Endothelial cell of umbilical vein (primary cell): ENCODE results near the gene ZBTB7C. TPM values are rescaled to one million over a fixed set of nuclear protein-coding genes. Genes with fewer than 3 reads are reported as not detected.

ENCODE experiments used
- BruUV-seq: library from RNA; stranded (reverse); fragments of 400-500 nt; replicated peaks from 2 replicates; lab custom pipeline; 2021; lab: Mats Ljungman, UMichigan
- CTCF ChIA-PET: fragments of 300-600, 350-600 bp; sonication (Branson Sonifier 250); formaldehyde crosslinking; loops from one replicate; lab custom pipeline; 2021; ENCODE audit warnings: antibody characterized with exemption, inconsistent platforms; lab: Charles Lee
- POLR2A ChIA-PET: fragments of 300-600, 350-600 bp; sonication (Branson Sonifier 250); formaldehyde crosslinking; loops from one replicate; lab custom pipeline; 2021; ENCODE audit warnings: antibody characterized with exemption, inconsistent platforms; lab: Charles Lee
- DNase-seq: peaks from one replicate; pipeline ENCODE4 v3.0.0-alpha.2; 2011; ENCODE audit warnings: low read depth, low spot score
- FAIRE-seq: peaks from 2 replicates; lab custom pipeline; 2011; peaks lifted over from hg19 to GRCh38; lab: Jason Lieb, UNC
- H2AFZ ChIP-seq: 2 replicates; pipeline ENCODE4 v1.6.0; 2012; ENCODE audit warnings: low read depth, low read length, control low read depth, inconsistent platforms
- H3K27ac ChIP-seq: 2 replicates; pipeline ENCODE4 v1.5.1; 2011; ENCODE audit warnings: low read depth, mild to moderate bottlenecking, control low read depth, low read length, moderate library complexity; ENCODE audit not compliant: insufficient read depth
- H3K27me3 ChIP-seq, 2 experiments: 2 replicates each; pipeline versions ENCODE4 v1.6.0 to v1.6.1; 2011; ENCODE audit warnings: low read length in 2 of 2, mixed read lengths in 1 of 2; ENCODE audit not compliant: control insufficient read depth in 2 of 2, insufficient read depth in 2 of 2
- H3K36me3 ChIP-seq, 2 experiments: 2 replicates in 1 of 2; 3 replicates in 1 of 2; pipeline ENCODE4 v1.5.1; 2011; ENCODE audit warnings: low read length in 2 of 2, mild to moderate bottlenecking in 1 of 2, moderate library complexity in 1 of 2; ENCODE audit not compliant: control insufficient read depth in 2 of 2, insufficient read depth in 2 of 2; ENCODE audit errors: extremely low read depth in 1 of 2
- H3K4me1 ChIP-seq: 3 replicates; pipeline ENCODE4 v1.5.1; 2011; ENCODE audit warnings: mild to moderate bottlenecking, low read length; ENCODE audit not compliant: control insufficient read depth, insufficient read depth; ENCODE audit errors: extremely low read depth
- H3K4me2 ChIP-seq: 2 replicates; pipeline ENCODE4 v1.6.1; 2011; ENCODE audit warnings: low read length, control low read depth, mixed read lengths; ENCODE audit not compliant: insufficient read depth
- H3K4me3 ChIP-seq, 3 experiments: fragments of 200-600 bp in 1 of 3; sonication (generic), shearing (Covaris generic) in 1 of 3; replicated peaks in 1 of 3; 2 replicates each; pipeline ENCODE4 v1.5.1; 2011 to 2016; ENCODE audit warnings: control low read depth in 3 of 3, low read length in 3 of 3, mild to moderate bottlenecking in 2 of 3, inconsistent platforms in 1 of 3, low read depth in 1 of 3, moderate library complexity in 1 of 3; ENCODE audit not compliant: insufficient read depth in 1 of 3
- H3K79me2 ChIP-seq: 2 replicates; pipeline ENCODE4 v1.6.0; 2012; ENCODE audit warnings: low read length, inconsistent platforms; ENCODE audit not compliant: control insufficient read depth, insufficient read depth
- H3K9ac ChIP-seq: replicated peaks from 2 replicates; pipeline ENCODE3; 2011; ENCODE audit warnings: low read length, control low read depth; ENCODE audit not compliant: insufficient read depth; ENCODE audit errors: extremely low read depth
- H3K9me1 ChIP-seq: replicated peaks from 3 replicates; pipeline ENCODE4 v1.6.0; 2011; ENCODE audit warnings: mild to moderate bottlenecking, low read length; ENCODE audit not compliant: control insufficient read depth, insufficient read depth; ENCODE audit errors: extremely low read depth
- H3K9me3 ChIP-seq: replicated peaks from 2 replicates; pipeline ENCODE4 v1.5.1; 2012; ENCODE audit warnings: low read length, inconsistent platforms; ENCODE audit not compliant: control insufficient read depth, insufficient read depth
- H4K20me1 ChIP-seq: replicated peaks from 2 replicates; pipeline ENCODE3; 2011; ENCODE audit warnings: mild to moderate bottlenecking, low read length; ENCODE audit not compliant: control insufficient read depth, insufficient read depth; ENCODE audit errors: extremely low read depth
- EZH2 ChIP-seq: IDR thresholded peaks from 2 replicates; pipeline ENCODE4 v1.6.1; 2012; ENCODE audit warnings: borderline replicate concordance, low read depth, mild to moderate bottlenecking, moderate library complexity, low read length, inconsistent platforms; ENCODE audit not compliant: severe bottlenecking
- FOS ChIP-seq: IDR thresholded peaks from 2 replicates; pipeline ENCODE4 v1.6.1; 2011; ENCODE audit warnings: mild to moderate bottlenecking, low read length, moderate library complexity, borderline replicate concordance; ENCODE audit not compliant: insufficient read depth
- GATA2 ChIP-seq: IDR thresholded peaks from 2 replicates; pipeline ENCODE4 v1.7.0; 2011; ENCODE audit warnings: low read depth, mild to moderate bottlenecking, moderate library complexity, mixed read lengths, low read length; ENCODE audit not compliant: insufficient read length, insufficient read depth
- JUN ChIP-seq: IDR thresholded peaks from 2 replicates; pipeline ENCODE4 v1.6.1; 2011; ENCODE audit warnings: borderline replicate concordance, low read depth; ENCODE audit not compliant: insufficient read length, insufficient read depth
- MYC ChIP-seq: IDR thresholded peaks from one replicate; pipeline ENCODE4 v1.6.1; 2011; ENCODE audit warnings: mild to moderate bottlenecking, low read depth, low read length
- POLR2A ChIP-seq: IDR thresholded peaks from 2 replicates; pipeline ENCODE4 v1.6.1; 2012; ENCODE audit warnings: low read depth, mild to moderate bottlenecking, control low read depth, low read length
- POLR2AphosphoS5 ChIP-seq: IDR thresholded peaks from 2 replicates; pipeline ENCODE4 v1.6.1; 2012; ENCODE audit warnings: low read depth, mild to moderate bottlenecking, control low read depth, low read length, moderate library complexity; ENCODE audit not compliant: insufficient read depth
- dilution Hi-C: fragments of 300-500 bp; cut with MboI; formaldehyde crosslinking; loops from one replicate; pipeline ENCODE4 v1.15.0; 2019; ENCODE audit warnings: low sequenced_read_pairs; ENCODE audit not compliant: extremely low pct_ligation_motif_present
- intact Hi-C: fragments of 100-400 bp; cut with micrococcal nuclease; formaldehyde crosslinking; loops from one replicate; pipeline ENCODE4 v1.10.0; 2022
- polyA plus RNA-seq, 4 experiments: library from polyadenylated mRNA; depleted of rRNA in 3 of 4; stranded (reverse) in 3 of 4; unstranded in 1 of 4; fragments of >200 nt; gene quantifications; 2 replicates each; pipeline versions ENCODE4 v1.2.1 to v1.2.3, GENCODE V29; 2011 to 2012; ENCODE audit warnings: missing spikeins in 1 of 4
- total RNA-seq: library from RNA; stranded (reverse); gene quantifications from 2 replicates; pipeline ENCODE4 v1.2.3, GENCODE V29; 2021
- TF ChIP-seq, protein P1 (sequence below): IDR thresholded peaks from 2 replicates; pipeline ENCODE4 v1.6.1; 2011; ENCODE audit not compliant: insufficient read depth, insufficient read length
- TF ChIP-seq, protein P2 (sequence below), 2 donors: IDR thresholded peaks; 1 replicate in 1 of 2; 2 replicates in 1 of 2; pipeline ENCODE4 v1.5.1; 2011; ENCODE audit warnings: low read length in 2 of 2, mild to moderate bottlenecking in 2 of 2, moderate library complexity in 2 of 2, control low read depth in 1 of 2, inconsistent platforms in 1 of 2, low read depth in 1 of 2; ENCODE audit not compliant: insufficient read depth in 1 of 2; ENCODE audit errors: extremely low read depth in 1 of 2

The ZBTB7C gene
- total and polyA plus RNA-seq, 2 donors (not counting 3 experiments of a cell fraction or from before 2014, with no cell fraction given) = not detected

DNA sequence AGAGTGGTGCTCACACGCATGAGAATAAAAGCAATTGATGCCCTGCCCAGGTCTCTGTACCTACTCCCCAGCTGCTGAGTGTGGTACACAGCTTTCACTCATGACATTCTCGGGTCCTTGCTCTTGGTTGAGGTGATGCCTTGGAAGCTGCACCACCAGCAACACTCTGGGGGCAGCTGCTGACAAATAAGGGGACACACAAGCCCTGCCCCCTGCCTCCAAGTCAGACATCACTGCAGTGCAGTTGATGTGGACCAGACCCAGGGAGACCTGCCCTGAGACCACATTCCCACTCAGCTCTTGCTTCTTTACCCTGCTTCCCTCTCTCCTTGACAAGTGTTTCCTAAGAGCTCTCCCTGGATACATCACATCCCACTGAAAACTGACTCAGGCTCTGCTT lies 225.6 kb downstream of the ZBTB7C start:
- DNase-seq (no peak), FAIRE-seq (no peak)
- no peaks in the 10 kb centered on the region for H4K20me1 ChIP-seq
- H3K4me3 ChIP-seq = no peak overlapping the region
- no peak overlapping the region for H2AFZ ChIP-seq
- BruUV-seq = no TSS peak
- H3K27ac ChIP-seq = no peak overlapping the region
- no peaks in the 10 kb centered on the region for H3K36me3 ChIP-seq
- H3K9me1 ChIP-seq = no peaks in the 10 kb centered on the region
- H3K9me3 ChIP-seq = no peaks in the 10 kb centered on the region
- intact Hi-C loops = no loop called here
- no peak overlapping the region for H3K9ac ChIP-seq
- dilution Hi-C loops = no loop called here
- no peak overlapping the region for H3K4me2 ChIP-seq
- no peak for TF ChIP-seq EZH2
- no peak for TF ChIP-seq JUN
- TF ChIP-seq GATA2 = no peak
- TF ChIP-seq, protein P1, sequence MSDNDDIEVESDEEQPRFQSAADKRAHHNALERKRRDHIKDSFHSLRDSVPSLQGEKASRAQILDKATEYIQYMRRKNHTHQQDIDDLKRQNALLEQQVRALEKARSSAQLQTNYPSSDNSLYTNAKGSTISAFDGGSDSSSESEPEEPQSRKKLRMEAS = no peak
- no peaks in the 10 kb centered on the region for H3K79me2 ChIP-seq
- no peaks in the 10 kb centered on the region for H3K4me1 ChIP-seq
- CTCF ChIA-PET = interaction anchor here (0.5 kb wide), 1 partner anchor 1635 kb away, joined by 3 read pairs; no protein-coding TSS in a partner anchor
- peaks cover 6 to 7% of the 10 kb centered on the region in 2 experiments for H3K27me3 ChIP-seq
- POLR2A ChIA-PET = no interaction called here

DNA sequence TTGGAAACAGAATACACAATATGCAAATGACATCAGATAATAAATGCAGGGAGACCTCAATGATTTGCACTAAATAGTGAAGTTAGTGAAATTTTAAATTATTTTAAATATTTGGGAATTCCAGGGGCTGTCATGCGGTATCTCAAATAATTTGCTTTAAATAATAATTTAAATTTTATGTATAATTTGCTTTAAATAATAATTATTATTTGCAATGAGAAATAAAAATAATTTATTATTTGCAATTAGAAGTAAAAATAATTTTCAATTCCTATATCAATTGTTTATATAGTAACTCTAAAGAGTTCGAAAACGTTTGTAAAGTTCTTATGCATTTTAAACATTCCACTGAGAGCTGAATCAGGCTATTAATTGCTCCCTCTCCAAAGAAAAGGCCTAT lies 226.4 kb downstream of the ZBTB7C start:
- Histone ChIP-seq H3K4me2 (no peak overlapping the region), H3K4me1 (no peaks in the 10 kb centered on the region), H3K9ac (no peak overlapping the region), H3K36me3 (no peaks in the 10 kb centered on the region), H3K27me3 (peaks cover 6 to 7% of the 10 kb centered on the region in 2 experiments), H3K79me2 (no peaks in the 10 kb centered on the region), H2AFZ (no peak overlapping the region), H3K4me3 (no peak overlapping the region), H3K9me3 (no peaks in the 10 kb centered on the region), H3K27ac (no peak overlapping the region), H4K20me1 (no peaks in the 10 kb centered on the region), H3K9me1 (no peaks in the 10 kb centered on the region)
- BruUV-seq = no TSS peak
- intact Hi-C loops = no loop called here
- ChIA-PET CTCF (no interaction called here), POLR2A (no interaction called here)
- dilution Hi-C loops = no loop called here
- FAIRE-seq (no peak), DNase-seq (no peak)
- no peak for TF ChIP-seq EZH2
- TF ChIP-seq MYC = no peak
- no peak for TF ChIP-seq POLR2A
- TF ChIP-seq JUN = no peak
- no peak for TF ChIP-seq GATA2
- TF ChIP-seq FOS = no peak
- TF ChIP-seq POLR2AphosphoS5 = no peak
- TF ChIP-seq, protein P2, sequence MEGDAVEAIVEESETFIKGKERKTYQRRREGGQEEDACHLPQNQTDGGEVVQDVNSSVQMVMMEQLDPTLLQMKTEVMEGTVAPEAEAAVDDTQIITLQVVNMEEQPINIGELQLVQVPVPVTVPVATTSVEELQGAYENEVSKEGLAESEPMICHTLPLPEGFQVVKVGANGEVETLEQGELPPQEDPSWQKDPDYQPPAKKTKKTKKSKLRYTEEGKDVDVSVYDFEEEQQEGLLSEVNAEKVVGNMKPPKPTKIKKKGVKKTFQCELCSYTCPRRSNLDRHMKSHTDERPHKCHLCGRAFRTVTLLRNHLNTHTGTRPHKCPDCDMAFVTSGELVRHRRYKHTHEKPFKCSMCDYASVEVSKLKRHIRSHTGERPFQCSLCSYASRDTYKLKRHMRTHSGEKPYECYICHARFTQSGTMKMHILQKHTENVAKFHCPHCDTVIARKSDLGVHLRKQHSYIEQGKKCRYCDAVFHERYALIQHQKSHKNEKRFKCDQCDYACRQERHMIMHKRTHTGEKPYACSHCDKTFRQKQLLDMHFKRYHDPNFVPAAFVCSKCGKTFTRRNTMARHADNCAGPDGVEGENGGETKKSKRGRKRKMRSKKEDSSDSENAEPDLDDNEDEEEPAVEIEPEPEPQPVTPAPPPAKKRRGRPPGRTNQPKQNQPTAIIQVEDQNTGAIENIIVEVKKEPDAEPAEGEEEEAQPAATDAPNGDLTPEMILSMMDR (IDR thresholded peaks at IDR 0.05; ENCODE audit: extremely low read depth in 1 of 2, insufficient read depth in 1 of 2, low read depth in 1 of 2, low read length in 2 of 2) = no peak
- TF ChIP-seq, protein P1 = no peak
